ENCODE data around the gene IFRD2. TPM values are rescaled to one million over a fixed set of nuclear protein-coding genes. Genes with fewer than 3 reads are reported as not detected.
A peak's percentile ranks its signal among the peaks of the same experiment; 100 is the strongest.

Gene IFRD2
- total RNA-seq, 6 donors from 2014 or later: 45.4 to 126 (median 77.5) TPM

DNA sequence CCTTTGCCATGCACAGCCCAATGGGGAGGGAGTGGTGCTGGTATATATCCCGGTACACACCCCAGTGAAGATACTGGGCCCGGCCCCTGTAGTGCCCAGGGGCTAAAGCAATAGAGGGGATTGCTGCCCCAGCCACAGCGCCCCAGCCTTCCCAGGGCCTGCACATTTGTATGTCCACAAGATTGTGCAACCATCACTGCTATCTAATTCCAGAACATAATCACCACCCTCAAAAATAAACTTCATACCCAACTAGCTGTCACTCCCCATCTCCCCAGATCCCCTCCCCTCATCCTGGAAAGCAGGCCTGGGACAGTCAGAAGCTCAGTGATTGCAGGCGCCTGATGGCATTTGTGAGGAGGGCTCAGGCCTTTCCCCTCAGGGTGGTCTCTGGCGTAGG is 42.8 kb downstream of the IFRD2 start:
- no peak overlapping the region for H3K4me3 ChIP-seq
- no peaks in the 10 kb centered on the region for H3K27me3 ChIP-seq
- H3K27ac ChIP-seq: peak overlapping the region; percentile 94 to 98 (median 95)
- H3K4me1 ChIP-seq: peaks cover 87 to 100% (median 99%) of the 10 kb centered on the region in 4 donors
- H3K9me3 ChIP-seq: no peaks in the 10 kb centered on the region
- 80 to 87% methylated on average over 4 to 5 of the region's 5 CpGs for WGBS, 2 donors
- no peak for DNase-seq
- H3K36me3 ChIP-seq: peaks cover 3 to 50% (median 25%) of the 10 kb centered on the region in 4 donors
- no peak for TF ChIP-seq POLR2A (IDR thresholded peaks at IDR 0.05)
- TF ChIP-seq POLR2AphosphoS5 (IDR thresholded peaks at IDR 0.05): no peak
- TF ChIP-seq, protein P1, sequence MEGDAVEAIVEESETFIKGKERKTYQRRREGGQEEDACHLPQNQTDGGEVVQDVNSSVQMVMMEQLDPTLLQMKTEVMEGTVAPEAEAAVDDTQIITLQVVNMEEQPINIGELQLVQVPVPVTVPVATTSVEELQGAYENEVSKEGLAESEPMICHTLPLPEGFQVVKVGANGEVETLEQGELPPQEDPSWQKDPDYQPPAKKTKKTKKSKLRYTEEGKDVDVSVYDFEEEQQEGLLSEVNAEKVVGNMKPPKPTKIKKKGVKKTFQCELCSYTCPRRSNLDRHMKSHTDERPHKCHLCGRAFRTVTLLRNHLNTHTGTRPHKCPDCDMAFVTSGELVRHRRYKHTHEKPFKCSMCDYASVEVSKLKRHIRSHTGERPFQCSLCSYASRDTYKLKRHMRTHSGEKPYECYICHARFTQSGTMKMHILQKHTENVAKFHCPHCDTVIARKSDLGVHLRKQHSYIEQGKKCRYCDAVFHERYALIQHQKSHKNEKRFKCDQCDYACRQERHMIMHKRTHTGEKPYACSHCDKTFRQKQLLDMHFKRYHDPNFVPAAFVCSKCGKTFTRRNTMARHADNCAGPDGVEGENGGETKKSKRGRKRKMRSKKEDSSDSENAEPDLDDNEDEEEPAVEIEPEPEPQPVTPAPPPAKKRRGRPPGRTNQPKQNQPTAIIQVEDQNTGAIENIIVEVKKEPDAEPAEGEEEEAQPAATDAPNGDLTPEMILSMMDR (IDR thresholded peaks at IDR 0.05): no peak
- no peak for TF ChIP-seq EP300 (IDR thresholded peaks at IDR 0.05)
- ATAC-seq (ENCODE audit: low FRiP score in 2 of 2): no peak

GRCh38 chr3:50248387-50248786 is 43.8 kb downstream of the IFRD2 start:
- H3K27me3 ChIP-seq: no peaks in the 10 kb centered on the region
- H3K4me1 ChIP-seq: peaks cover 91 to 100% (median 99%) of the 10 kb centered on the region in 4 donors
- peak; percentile 76 to 82 for TF ChIP-seq POLR2AphosphoS5 (IDR thresholded peaks at IDR 0.05)
- TF ChIP-seq, protein P1 (IDR thresholded peaks at IDR 0.05): no peak
- TF ChIP-seq POLR2A (IDR thresholded peaks at IDR 0.05): peak in 2 of 4 donors; percentile 12 to 32
- peak in 2 of 4 donors; percentile 85 to 91 for TF ChIP-seq EP300 (IDR thresholded peaks at IDR 0.05)
- peak; percentile 21 to 38 for ATAC-seq (ENCODE audit: low FRiP score in 2 of 2)
- no peak overlapping the region for H3K4me3 ChIP-seq
- H3K36me3 ChIP-seq: peaks cover 3 to 44% (median 19%) of the 10 kb centered on the region in 4 donors
- no peaks in the 10 kb centered on the region for H3K9me3 ChIP-seq
- WGBS, 2 donors: 7 to 10% methylated on average over 3 of the region's 3 CpGs
- peak; percentile 35 to 74 for DNase-seq
- peak overlapping the region; percentile 94 to 98 (median 95) for H3K27ac ChIP-seq

GRCh38 chr3:50246517-50246954 is 45.7 kb downstream of the IFRD2 start:
- H3K27me3 ChIP-seq: no peaks in the 10 kb centered on the region
- H3K4me3 ChIP-seq: peak overlapping the region in 3 of 4 donors; percentile 22 to 49 (median 46)
- peaks cover 0 to 26% (median 1%) of the 10 kb centered on the region in 4 donors for H3K36me3 ChIP-seq
- peaks cover 98 to 100% (median 100%) of the 10 kb centered on the region in 4 donors for H3K4me1 ChIP-seq
- DNase-seq (peak in 1 of 2 donors; percentile 60), ATAC-seq (ENCODE audit: low FRiP score in 2 of 2) (peak; percentile 23 to 71)
- peak overlapping the region; percentile 94 to 98 (median 95) for H3K27ac ChIP-seq
- TF ChIP-seq, protein P1 (IDR thresholded peaks at IDR 0.05): peak in 3 of 6 experiments; percentile 2 to 19 (median 17)
- no peak for TF ChIP-seq EP300 (IDR thresholded peaks at IDR 0.05)
- H3K9me3 ChIP-seq: no peaks in the 10 kb centered on the region
- 18 to 25% methylated on average over 9 of the region's 10 CpGs for WGBS, 2 donors

DNA sequence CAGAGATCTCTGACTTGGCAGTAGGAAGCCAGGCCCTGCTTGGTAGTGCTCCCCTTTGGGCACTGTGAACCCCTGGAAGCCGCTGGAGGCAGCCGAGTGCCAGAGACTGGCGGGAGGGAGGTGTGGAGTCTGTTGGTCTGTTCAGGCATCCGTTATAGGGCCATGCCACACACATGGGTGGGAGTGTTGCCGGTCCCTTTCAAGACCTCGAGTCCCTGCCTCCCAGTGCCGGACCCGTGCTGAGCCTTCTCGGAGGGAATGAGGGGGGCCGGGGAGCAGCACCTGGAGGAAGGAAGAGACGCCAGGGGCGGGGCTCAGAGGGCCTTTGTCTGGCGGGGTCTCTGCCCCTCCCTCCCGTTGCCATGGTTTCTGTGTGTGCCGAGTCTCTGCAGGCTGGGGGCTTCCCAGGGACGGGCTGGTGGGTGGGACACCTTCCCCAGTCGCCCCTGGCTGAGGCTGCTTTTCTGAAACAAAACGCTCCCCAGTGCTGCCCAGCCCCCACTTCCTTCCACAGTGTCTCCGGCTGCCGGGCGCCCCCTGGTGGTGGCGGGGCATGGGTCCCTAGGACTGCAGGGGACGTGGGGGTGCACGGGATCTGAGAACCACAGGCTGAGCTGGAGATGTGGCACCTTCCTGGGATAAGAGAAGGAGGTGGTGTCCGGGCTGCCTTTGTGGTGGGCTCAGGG is 46.3 kb downstream of the IFRD2 start:
- no peaks in the 10 kb centered on the region for H3K27me3 ChIP-seq
- DNase-seq: peak; percentile 93 to 99
- ATAC-seq (ENCODE audit: low FRiP score in 2 of 2): peak; percentile 88 to 90
- H3K4me1 ChIP-seq: peaks cover 98 to 100% (median 100%) of the 10 kb centered on the region in 4 donors
- 0 to 4% methylated on average over 1 to 20 of the region's 25 CpGs for WGBS, 2 donors
- H3K9me3 ChIP-seq: no peaks in the 10 kb centered on the region
- peaks cover 0 to 23% (median 2%) of the 10 kb centered on the region in 4 donors for H3K36me3 ChIP-seq
- H3K27ac ChIP-seq: peak overlapping the region; percentile 94 to 98 (median 95)
- H3K4me3 ChIP-seq: peak overlapping the region; percentile 14 to 49 (median 34)
- TF ChIP-seq POLR2A (IDR thresholded peaks at IDR 0.05) (no peak), EP300 (IDR thresholded peaks at IDR 0.05) (no peak), POLR2AphosphoS5 (IDR thresholded peaks at IDR 0.05) (peak; percentile 47 to 59)
- TF ChIP-seq, protein P1 (IDR thresholded peaks at IDR 0.05): peak; percentile 97 to 98 (median 98)

Measured in upper lobe of left lung (tissue), 6 donors.